ENCODE results near the gene PPID.
"Not testable (repeated sequence)": the region's sequence is repeated elsewhere in the genome, so short reads cannot be mapped to it uniquely, and the experiment has no call there.

Gene PPID

GRCh38 chr4:158722917-158723793 is at the start of gene PPID:
PPID (minus strand) TSS chr4:158723396; CDS start chr4:158723288, 108 bp downstream.
- DNase-seq = peak; percentile 70

- no peak for DNase-seq
These were observed 48.6 kb upstream of the PPID start for GRCh38 chr4:158771776-158772175.

GRCh38 chr4:158770671-158771070 is 47.5 kb upstream of the PPID start:
- DNase-seq = no peak

- peak; percentile 28 for DNase-seq
These were observed 46.2 kb upstream of the PPID start for GRCh38 chr4:158769175-158769921.

GRCh38 chr4:158768555-158769174 is 45.5 kb upstream of the PPID start, which contains the start of gene FNIP2:
FNIP2 (plus strand) TSS chr4:158769026; CDS start chr4:158769213, 187 bp downstream.
- DNase-seq = peak; percentile 70

- no peak for DNase-seq
These were observed 44.3 kb upstream of the PPID start for GRCh38 chr4:158767451-158767850.

GRCh38 chr4:158766434-158767044 is 43.3 kb upstream of the PPID start:
- no peak for DNase-seq

GRCh38 chr4:158763462-158763861 is 40.3 kb upstream of the PPID start:
- no peak for DNase-seq

GRCh38 chr4:158762553-158762952 is 39.4 kb upstream of the PPID start:
- no peak for DNase-seq

- no peak for DNase-seq
These were observed 37.7 kb upstream of the PPID start for GRCh38 chr4:158760866-158761265.

GRCh38 chr4:158759539-158759938 is 36.3 kb upstream of the PPID start:
- not testable (repeated sequence) for DNase-seq

- no peak for DNase-seq
These were observed 35.5 kb upstream of the PPID start for GRCh38 chr4:158758703-158759102.

- DNase-seq = no peak
These were observed 34.9 kb upstream of the PPID start for GRCh38 chr4:158758142-158758541.

GRCh38 chr4:158756588-158756987 is 33.4 kb upstream of the PPID start:
- no peak for DNase-seq

- DNase-seq = not testable (repeated sequence)
These were observed 32.6 kb upstream of the PPID start for GRCh38 chr4:158755819-158756218.

- DNase-seq = no peak
These were observed 31.4 kb upstream of the PPID start for GRCh38 chr4:158754385-158755180.

GRCh38 chr4:158750379-158750778 is 27.2 kb upstream of the PPID start:
- no peak for DNase-seq

GRCh38 chr4:158746537-158746936 is 23.3 kb upstream of the PPID start:
- not testable (repeated sequence) for DNase-seq

- DNase-seq = no peak
These were observed 18.3 kb upstream of the PPID start for GRCh38 chr4:158741326-158742021.

- DNase-seq = no peak
These were observed 16.4 kb upstream of the PPID start for GRCh38 chr4:158739600-158739999.

- DNase-seq = no peak
These were observed 15.7 kb upstream of the PPID start for GRCh38 chr4:158738866-158739265.

Data from activated CD4-positive, alpha-beta T cell treated with anti-CD3 and anti-CD28 coated beads, Interleukin-2, amount 50 U/mL, for 1 hour (primary cell).